ELR (cell line): ENCODE data around the gene CMTR1.
"Not testable (repeated sequence)": the region's sequence is repeated elsewhere in the genome, so short reads cannot be mapped to it uniquely, and the experiment has no call there.

ENCODE experiments used
- DNase-seq: peaks from one replicate; pipeline ENCODE4 v3.0.0-alpha.2; 2015; ENCODE audit warnings: low read depth

Gene CMTR1

GRCh38 chr6:37435816-37436215 lies 2.8 kb downstream of the CMTR1 start:
- no peak for DNase-seq

GRCh38 chr6:37438930-37439329 lies 5.9 kb downstream of the CMTR1 start:
- DNase-seq, result no peak

- no peak for DNase-seq
Observed at GRCh38 chr6:37441651-37442050, 8.6 kb downstream of the CMTR1 start.

GRCh38 chr6:37442416-37443215 lies 9.6 kb downstream of the CMTR1 start:
- no peak for DNase-seq

GRCh38 chr6:37443216-37443542 lies 10.2 kb downstream of the CMTR1 start:
- DNase-seq, result not testable (repeated sequence)

- DNase-seq, result no peak
Observed at GRCh38 chr6:37449984-37450383, 17.0 kb downstream of the CMTR1 start.

- no peak for DNase-seq
Observed at GRCh38 chr6:37451441-37452193, 18.6 kb downstream of the CMTR1 start.

GRCh38 chr6:37452522-37452921 lies 19.5 kb downstream of the CMTR1 start:
- DNase-seq, result no peak

- no peak for DNase-seq
Observed at GRCh38 chr6:37454420-37455140, 21.6 kb downstream of the CMTR1 start.

GRCh38 chr6:37456126-37456525 lies 23.1 kb downstream of the CMTR1 start:
- peak; percentile 94 for DNase-seq

- DNase-seq, result peak; percentile 90
Observed at GRCh38 chr6:37456816-37457560, 24.0 kb downstream of the CMTR1 start.

GRCh38 chr6:37459981-37460800 lies 27.2 kb downstream of the CMTR1 start:
- DNase-seq, result no peak

GRCh38 chr6:37460805-37461204 lies 27.8 kb downstream of the CMTR1 start:
- no peak for DNase-seq

GRCh38 chr6:37463110-37463509 lies 30.1 kb downstream of the CMTR1 start:
- no peak for DNase-seq

- no peak for DNase-seq
Observed at GRCh38 chr6:37467718-37468117, 34.7 kb downstream of the CMTR1 start.

- peak; percentile 22 for DNase-seq
Observed at GRCh38 chr6:37473364-37474095, 40.5 kb downstream of the CMTR1 start.

GRCh38 chr6:37474316-37474715 lies 41.3 kb downstream of the CMTR1 start:
- DNase-seq, result no peak

- no peak for DNase-seq
Observed at GRCh38 chr6:37477191-37477590, 44.2 kb downstream of the CMTR1 start.

GRCh38 chr6:37477656-37478435 lies 44.8 kb downstream of the CMTR1 start:
- DNase-seq, result no peak

- DNase-seq, result no peak
Observed at GRCh38 chr6:37478827-37479226, 45.8 kb downstream of the CMTR1 start.
